ENCODE measurements around the gene GRID1. TPM values are rescaled to one million over a fixed set of nuclear protein-coding genes. Genes with fewer than 3 reads are reported as not detected.

GRID1 gene
- total RNA-seq, 4 donors from 2014 or later = 0.88 to 7.3 (median 4.1) TPM

GRCh38 chr10:86254081-86254480, 112.5 kb downstream of the GRID1 start:
- DNase-seq = no peak
- intact Hi-C loops (cut with DNase I; ENCODE audit: low total_unique reads) = no loop called here

GRCh38 chr10:86253091-86254072, 113.2 kb downstream of the GRID1 start:
- Histone ChIP-seq H3K4me3 (no peak overlapping the region), H3K27ac (no peak overlapping the region), H3K9me3 (no peaks in the 10 kb centered on the region), H3K27me3 (no peaks in the 10 kb centered on the region), H3K36me3 (no peaks in the 10 kb centered on the region), H3K4me1 (no peaks in the 10 kb centered on the region)
- intact Hi-C loops (cut with DNase I; ENCODE audit: low total_unique reads) = no loop called here
- peak in 1 of 2 donors; percentile 5 for DNase-seq
- TF ChIP-seq CTCF (IDR thresholded peaks at IDR 0.05) (no peak), POLR2A (IDR thresholded peaks at IDR 0.05) (no peak)

More at GRCh38 chr10:86254081-86254480, 112.5 kb downstream of the GRID1 start:
- Histone ChIP-seq H3K27me3 (no peaks in the 10 kb centered on the region), H3K36me3 (no peaks in the 10 kb centered on the region), H3K4me3 (no peak overlapping the region), H3K9me3 (no peaks in the 10 kb centered on the region), H3K27ac (no peak overlapping the region), H3K4me1 (no peaks in the 10 kb centered on the region)
- TF ChIP-seq CTCF (IDR thresholded peaks at IDR 0.05) (no peak), POLR2A (IDR thresholded peaks at IDR 0.05) (no peak)

- Histone ChIP-seq H3K4me1 (no peaks in the 10 kb centered on the region), H3K4me3 (no peak overlapping the region), H3K27ac (no peak overlapping the region), H3K27me3 (no peaks in the 10 kb centered on the region), H3K9me3 (no peaks in the 10 kb centered on the region), H3K36me3 (no peaks in the 10 kb centered on the region)
- intact Hi-C loops (cut with DNase I; ENCODE audit: low total_unique reads) = no loop called here
- no peak for DNase-seq
- TF ChIP-seq POLR2A (IDR thresholded peaks at IDR 0.05) (no peak), CTCF (IDR thresholded peaks at IDR 0.05) (no peak)
Observed at GRCh38 chr10:86252556-86252955, 114.0 kb downstream of the GRID1 start.

- no peaks in the 10 kb centered on the region for H3K4me1 ChIP-seq
- no peaks in the 10 kb centered on the region for H3K36me3 ChIP-seq
- H3K9me3 ChIP-seq = no peaks in the 10 kb centered on the region
- no peaks in the 10 kb centered on the region for H3K27me3 ChIP-seq
- H3K27ac ChIP-seq = no peak overlapping the region
- no peak for DNase-seq
- intact Hi-C loops (cut with DNase I; ENCODE audit: low total_unique reads) = no loop called here
- no peak for TF ChIP-seq CTCF (IDR thresholded peaks at IDR 0.05)
- no peak for TF ChIP-seq POLR2A (IDR thresholded peaks at IDR 0.05)
- H3K4me3 ChIP-seq = no peak overlapping the region
Observed at GRCh38 chr10:86252079-86252478, 114.5 kb downstream of the GRID1 start.

GRCh38 chr10:86251426-86251825, 115.2 kb downstream of the GRID1 start:
- Histone ChIP-seq H3K4me3 (no peak overlapping the region), H3K9me3 (no peaks in the 10 kb centered on the region), H3K27me3 (no peaks in the 10 kb centered on the region), H3K27ac (no peak overlapping the region), H3K4me1 (no peaks in the 10 kb centered on the region), H3K36me3 (no peaks in the 10 kb centered on the region)
- intact Hi-C loops (cut with DNase I; ENCODE audit: low total_unique reads) = no loop called here
- TF ChIP-seq CTCF (IDR thresholded peaks at IDR 0.05) = no peak
- TF ChIP-seq POLR2A (IDR thresholded peaks at IDR 0.05) = no peak
- DNase-seq = no peak
